K562 (cell line): ENCODE results near the gene NBEA. TPM values are rescaled to one million over a fixed set of nuclear protein-coding genes. Genes with fewer than 3 reads are reported as not detected.
"Not testable (repeated sequence)": the region's sequence is repeated elsewhere in the genome, so short reads cannot be mapped to it uniquely, and the experiment has no call there.

Experiments
- ATAC-seq: fragments of 200-7000 bp; cut with Tn5 transposase; 3 replicates; pipeline ENCODE4 v1.9.1; 2020; ENCODE audit warnings: moderate library complexity
- BruUV-seq: library from RNA; stranded (reverse); fragments of 400-500 nt; replicated peaks from 2 replicates; lab custom pipeline; 2021; lab: Mats Ljungman, UMichigan
- CTCF ChIA-PET: fragments of 300-600 bp; formaldehyde crosslinking; extraction: SDS; loops from one replicate; lab custom pipeline; 2021; ENCODE audit warnings: low intra/inter-chr PET ratio; lab: Yijun Ruan, JAX
- POLR2A ChIA-PET: fragments of 300-600, 350-650 bp; sonication (Branson Sonifier 250); formaldehyde crosslinking; extraction: SDS; loops from one replicate; lab custom pipeline; 2021; ENCODE audit warnings: antibody characterized with exemption, inconsistent platforms; lab: Yijun Ruan, JAX
- DNase-seq, 4 experiments: peaks; one replicate each; pipeline versions ENCODE4 v3.0.0 to v3.0.0-alpha.2; 2011 to 2018; ENCODE audit warnings: low spot score in 3 of 4, mixed read lengths in 3 of 4; ENCODE audit errors: extremely low read depth in 1 of 4
- FAIRE-seq: peaks from 2 replicates; lab custom pipeline; 2011; peaks lifted over from hg19 to GRCh38; lab: Jason Lieb, UNC
- H2AFZ ChIP-seq: 2 replicates; pipeline ENCODE4 v1.6.0; 2011; ENCODE audit warnings: low read depth, low read length, control low read depth, inconsistent platforms
- H3K27ac ChIP-seq: fragments of 200-600 bp; 3 replicates; pipeline ENCODE4 v1.8.0; 2011; ENCODE audit warnings: low read depth, mild to moderate bottlenecking, control low read depth, inconsistent platforms, low read length, moderate library complexity, mixed read lengths; ENCODE audit errors: extremely low read depth
- H3K27me3 ChIP-seq, 2 experiments: fragments of 300-600 bp in 1 of 2; 2 replicates in 1 of 2; 3 replicates in 1 of 2; pipeline versions ENCODE4 v1.6.0 to v1.8.0; 2011; ENCODE audit warnings: inconsistent platforms in 2 of 2, low read length in 2 of 2, mild to moderate bottlenecking in 1 of 2, mixed read lengths in 1 of 2, moderate library complexity in 1 of 2; ENCODE audit not compliant: control insufficient read depth in 2 of 2, insufficient read depth in 2 of 2
- H3K36me3 ChIP-seq: fragments of 300-600 bp; 3 replicates; pipeline ENCODE4 v1.8.0; 2011; ENCODE audit warnings: mild to moderate bottlenecking, low read length, inconsistent platforms; ENCODE audit not compliant: control insufficient read depth, insufficient read depth
- H3K4me1 ChIP-seq, 2 experiments: fragments of 200-600 bp in 1 of 2; replicated peaks in 1 of 2; 2 replicates in 1 of 2; 3 replicates in 1 of 2; pipeline versions ENCODE4 v1.5.1 to v1.8.0; 2011; ENCODE audit warnings: inconsistent platforms in 2 of 2, low read length in 2 of 2, mild to moderate bottlenecking in 1 of 2, mixed read lengths in 1 of 2, moderate library complexity in 1 of 2; ENCODE audit not compliant: control insufficient read depth in 2 of 2, insufficient read depth in 2 of 2
- H3K4me2 ChIP-seq: 2 replicates; pipeline ENCODE4 v1.6.1; 2011; ENCODE audit warnings: low read length, control low read depth, inconsistent platforms, mixed read lengths; ENCODE audit not compliant: insufficient read depth
- H3K4me3 ChIP-seq: fragments of 200-600 bp; sonication (generic), shearing (Covaris generic); 2 replicates; pipeline ENCODE4 v1.5.1; 2016; ENCODE audit warnings: control low read depth, inconsistent platforms
- H3K79me2 ChIP-seq: fragments of 200-600 bp; 3 replicates; pipeline ENCODE4 v1.8.0; 2011; ENCODE audit warnings: low read length, inconsistent platforms; ENCODE audit not compliant: control insufficient read depth, insufficient read depth
- H3K9ac ChIP-seq, 2 experiments: 2 replicates each; pipeline versions ENCODE4 v1.6.0 to v1.6.1; 2011; ENCODE audit warnings: low read depth in 2 of 2, low read length in 2 of 2, control low read depth in 1 of 2, inconsistent platforms in 1 of 2, mild to moderate bottlenecking in 1 of 2, mixed read lengths in 1 of 2; ENCODE audit not compliant: insufficient read depth in 1 of 2
- H3K9me1 ChIP-seq: one replicate; pipeline ENCODE4 v1.6.0; 2011; ENCODE audit warnings: inconsistent platforms, mild to moderate bottlenecking, low read length, moderate library complexity; ENCODE audit not compliant: control insufficient read depth, insufficient read depth
- H3K9me3 ChIP-seq: replicated peaks from 2 replicates; pipeline ENCODE4 v1.5.1; 2011; ENCODE audit warnings: low read depth, low read length, inconsistent platforms; ENCODE audit not compliant: control insufficient read depth, insufficient read depth
- H4K20me1 ChIP-seq: replicated peaks from 2 replicates; pipeline ENCODE4 v1.6.1; 2011; ENCODE audit warnings: low read length, inconsistent platforms, mixed read lengths; ENCODE audit not compliant: control insufficient read depth, insufficient read depth
- ARID4B ChIP-seq: sonication (generic); formaldehyde crosslinking; IDR thresholded peaks from 2 replicates; pipeline ENCODE4 v1.8.0; 2022; ENCODE audit warnings: mild to moderate bottlenecking, missing genetic modification reagents
- ETS1 ChIP-seq: conservative IDR thresholded peaks from 2 replicates; pipeline ENCODE4 v1.6.1; 2011; ENCODE audit warnings: low read depth, mild to moderate bottlenecking, low read length; ENCODE audit not compliant: control insufficient read depth
- MBD2 ChIP-seq: sonication (generic); IDR thresholded peaks from 2 replicates; pipeline ENCODE4 v1.6.1; 2016; ENCODE audit warnings: low read depth, borderline replicate concordance
- OTX1 ChIP-seq: fragments of 450-650 bp; formaldehyde crosslinking; IDR thresholded peaks from 2 replicates; pipeline ENCODE4 v1.4.0; 2022; ENCODE audit warnings: mild to moderate bottlenecking
- RBM14 ChIP-seq: fragments of 200-400 bp; formaldehyde crosslinking; IDR thresholded peaks from 2 replicates; pipeline ENCODE4 v1.6.1; 2018; ENCODE audit warnings: low read depth, mild to moderate bottlenecking, low read length, moderate library complexity, borderline replicate concordance; ENCODE audit not compliant: insufficient read depth
- SIN3B ChIP-seq: fragments of 450-650 bp; IDR thresholded peaks from 2 replicates; pipeline ENCODE4 v1.6.1; 2017; ENCODE audit warnings: low read depth, mild to moderate bottlenecking, moderate library complexity
- SP2 ChIP-seq: IDR thresholded peaks from 2 replicates; pipeline ENCODE4 v1.6.1; 2011; ENCODE audit warnings: mild to moderate bottlenecking, low read depth, low read length, moderate library complexity; ENCODE audit not compliant: poor library complexity, severe bottlenecking; ENCODE audit errors: extremely low read depth
- TSC22D4 ChIP-seq: fragments of 450-650 bp; IDR thresholded peaks from 2 replicates; pipeline ENCODE4 v1.6.1; 2016; ENCODE audit warnings: missing genetic modification characterization, missing biosample characterization, control low read depth
- USF2 ChIP-seq: sonication (generic); formaldehyde crosslinking; IDR thresholded peaks from 2 replicates; pipeline ENCODE4 v1.5.0; 2020; ENCODE audit warnings: missing genetic modification reagents
- ZNF311 ChIP-seq: fragments of 250-450 bp; sonication (Bioruptor Pico); IDR thresholded peaks from 2 replicates; pipeline ENCODE4 v1.4.0; 2020; ENCODE audit warnings: mild to moderate bottlenecking, moderate library complexity
- WGBS: fragments of 100-300 bp; shearing (Covaris generic); methylation state at CpG from one replicate; pipeline ENCODE4 v1.1.6; 2016; ENCODE audit warnings: low coverage, mixed read lengths; ENCODE audit not compliant: insufficient coverage; ENCODE audit errors: missing lambda C conversion rate; 5-methylcytosine and 5-hydroxymethylcytosine counted together
- in situ Hi-C: fragments of 300-500 bp; cut with MboI; formaldehyde crosslinking; loops from 4 replicates; pipeline ENCODE4 v1.15.0; 2018; ENCODE audit warnings: inconsistent platforms, mixed read lengths
- intact Hi-C: fragments of 100-400 bp; cut with micrococcal nuclease; formaldehyde crosslinking; loops from 2 replicates; pipeline ENCODE4 v1.14.2; 2022
- polyA plus RNA-seq, 8 experiments: library from polyadenylated mRNA; depleted of rRNA in 4 of 8; stranded (reverse) in 5 of 8; unstranded in 3 of 8; fragments of >200 nt; fragmentation: Nextera tagmentation in 2 of 8; fragmentation: Illumina TruSeq in 1 of 8; extraction: Ambion mirVana in 2 of 8; extraction: Trizol in 1 of 8; gene quantifications; 2 replicates each; pipeline versions ENCODE4 v1.2.1 to v1.2.3, GENCODE V29; 2011 to 2014; ENCODE audit warnings: inconsistent platforms in 1 of 8, missing spikeins in 1 of 8
- total RNA-seq, 7 experiments: library from RNA; depleted of rRNA in 6 of 7; stranded (reverse); fragments of >200 nt in 6 of 7; fragmentation: Illumina TruSeq in 2 of 7; extraction: Trizol in 2 of 7; gene quantifications; 2 replicates each; pipeline versions ENCODE4 v1.2.1 to v1.2.3, GENCODE V29; 2011 to 2021; ENCODE audit warnings: low replicate concordance in 1 of 7

Gene NBEA
- total and polyA plus RNA-seq, 9 of the 15 experiments (the other 6 are each of a cell fraction or from before 2014, with no cell fraction given), result 0.03 to 0.94 (median 0.05) TPM; not detected in 2

- TF ChIP-seq TSC22D4 (tag), result no peak
- TF ChIP-seq RBM14, result no peak
- TF ChIP-seq SP2, result no peak
- TF ChIP-seq MBD2, result no peak
- no peak for TF ChIP-seq ETS1
- TF ChIP-seq SIN3B, result no peak
- no peak for TF ChIP-seq ZNF311 (CRISPR knock-in tag)
- no peak for TF ChIP-seq USF2
- no peak for TF ChIP-seq OTX1 (CRISPR knock-in tag)
- no peak for TF ChIP-seq ARID4B
- TF ChIP-seq, all 486 proteins: peak for 0
Measured at GRCh38 chr13:34993470-34993869, 51.4 kb downstream of the NBEA start (continued).

GRCh38 chr13:35003734-35004133, 61.7 kb downstream of the NBEA start:
- POLR2A ChIA-PET, result not testable (repeated sequence)

More at GRCh38 chr13:35003734-35004133, 61.7 kb downstream of the NBEA start:
- H3K4me3 ChIP-seq, in situ Hi-C loops, H3K27ac ChIP-seq, H3K4me2 ChIP-seq, H3K9me3 ChIP-seq, H2AFZ ChIP-seq, H4K20me1 ChIP-seq, BruUV-seq, H3K9me1 ChIP-seq, DNase-seq, FAIRE-seq, CTCF ChIA-PET, H3K27me3 ChIP-seq, ATAC-seq, H3K4me1 ChIP-seq, H3K9ac ChIP-seq, H3K79me2 ChIP-seq, intact Hi-C loops, H3K36me3 ChIP-seq: not testable (repeated sequence)
- 0% methylated on average over 2 of the region's 2 CpGs for WGBS
